ENCODE measurements around the gene SSH2. TPM values are rescaled to one million over a fixed set of nuclear protein-coding genes. Genes with fewer than 3 reads are reported as not detected.

The SSH2 gene
- total and polyA plus RNA-seq, 9 of the 15 experiments (the other 6 are each of a cell fraction or from before 2014, with no cell fraction given), result 3.9 to 16.1 (median 10.2) TPM

DNA sequence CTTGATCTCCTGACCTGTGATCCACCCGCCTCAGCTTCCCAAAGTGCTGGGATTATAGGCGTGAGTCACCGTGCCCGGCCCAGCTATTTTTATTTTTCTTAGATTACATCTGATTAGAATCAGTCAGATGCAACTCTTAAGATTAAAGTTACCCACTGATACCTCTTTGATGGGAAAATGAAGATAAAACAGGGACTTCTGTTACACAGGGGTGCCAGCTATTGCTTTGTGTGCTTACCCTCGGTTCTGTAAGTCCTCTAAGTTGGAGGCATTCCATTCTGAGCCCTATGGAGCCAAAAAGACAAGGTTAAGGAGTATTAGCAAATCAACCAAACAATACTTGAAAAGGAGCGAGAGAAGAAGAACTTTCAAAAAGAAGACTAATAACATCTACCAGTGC lies 274.7 kb downstream of the SSH2 start:
- Histone ChIP-seq H3K9ac (ENCODE audit: insufficient read depth in 1 of 2, low read depth in 2 of 2, low read length in 2 of 2) (no peak overlapping the region), H3K79me2 (ENCODE audit: control insufficient read depth, insufficient read depth, low read length) (no peaks in the 10 kb centered on the region), H4K20me1 (replicated peaks; ENCODE audit: control insufficient read depth, insufficient read depth, low read length) (no peaks in the 10 kb centered on the region), H2AFZ (ENCODE audit: low read depth, low read length) (no peak overlapping the region), H3K27me3 (ENCODE audit: control insufficient read depth in 2 of 2, insufficient read depth in 2 of 2, low read length in 2 of 2) (no peaks in the 10 kb centered on the region), H3K9me1 (ENCODE audit: control insufficient read depth, insufficient read depth, low read length) (no peaks in the 10 kb centered on the region), H3K9me3 (replicated peaks; ENCODE audit: control insufficient read depth, insufficient read depth, low read depth, low read length) (no peaks in the 10 kb centered on the region), H3K4me2 (ENCODE audit: insufficient read depth, low read length) (no peak overlapping the region), H3K4me3 (no peak overlapping the region), H3K4me1 (replicated peaks in 1 of 2; ENCODE audit: control insufficient read depth in 2 of 2, insufficient read depth in 2 of 2, low read length in 2 of 2) (peaks cover 5 to 18% of the 10 kb centered on the region in 2 experiments; a peak in 4 of 5 replicates), H3K36me3 (ENCODE audit: control insufficient read depth, insufficient read depth, low read length) (no peaks in the 10 kb centered on the region), H3K27ac (ENCODE audit: extremely low read depth, low read depth, low read length) (no peak overlapping the region)
- intact Hi-C loops (cut with micrococcal nuclease), result no loop called here
- no peak for FAIRE-seq
- no peak for DNase-seq (ENCODE audit: extremely low read depth in 1 of 4, low spot score in 3 of 4)
- no peak for ATAC-seq
- BruUV-seq (replicated peaks), result no TSS peak
- TF ChIP-seq SUPT5H (IDR thresholded peaks at IDR 0.05), result no peak
- TF ChIP-seq BCLAF1 (IDR thresholded peaks at IDR 0.05; ENCODE audit: borderline replicate concordance in 1 of 2, control insufficient read depth in 1 of 2, low read depth in 2 of 2, low read length in 1 of 2), result no peak
- TF ChIP-seq, protein P1, sequence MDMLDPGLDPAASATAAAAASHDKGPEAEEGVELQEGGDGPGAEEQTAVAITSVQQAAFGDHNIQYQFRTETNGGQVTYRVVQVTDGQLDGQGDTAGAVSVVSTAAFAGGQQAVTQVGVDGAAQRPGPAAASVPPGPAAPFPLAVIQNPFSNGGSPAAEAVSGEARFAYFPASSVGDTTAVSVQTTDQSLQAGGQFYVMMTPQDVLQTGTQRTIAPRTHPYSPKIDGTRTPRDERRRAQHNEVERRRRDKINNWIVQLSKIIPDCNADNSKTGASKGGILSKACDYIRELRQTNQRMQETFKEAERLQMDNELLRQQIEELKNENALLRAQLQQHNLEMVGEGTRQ (CRISPR knock-in tag; IDR thresholded peaks at IDR 0.05), result no peak
- no peak for TF ChIP-seq ZNF232 (CRISPR knock-in tag; IDR thresholded peaks at IDR 0.05)
- no peak for TF ChIP-seq ZNF431 (CRISPR knock-in tag; IDR thresholded peaks at IDR 0.05)
- no peak for TF ChIP-seq ZC3H11A (IDR thresholded peaks at IDR 0.05; ENCODE audit: low read depth, low read length)
- no peak for TF ChIP-seq EGR1 (conservative IDR thresholded peaks at IDR 0.05)
- no peak for TF ChIP-seq CTCFL (IDR thresholded peaks at IDR 0.05; ENCODE audit: borderline replicate concordance, insufficient read depth, low read depth, low read length, poor library complexity, severe bottlenecking)
- TF ChIP-seq ZNF75A (CRISPR knock-in tag; IDR thresholded peaks at IDR 0.05), result no peak
- ChIA-PET CTCF (ENCODE audit: low intra/inter-chr PET ratio) (no interaction called here), POLR2A (interaction anchor here (0.7 to 2.0 kb wide), 6 partner anchors 12 to 67 kb away, joined by 3 to 8 read pairs (median 4); no protein-coding TSS in a partner anchor)
- in situ Hi-C loops (cut with MboI), result no loop called here
- WGBS (ENCODE audit: insufficient coverage, low coverage, missing lambda C conversion rate), result 61% methylated on average over 6 of the region's 6 CpGs
